Smooth muscle cell (in vitro differentiated cells): ENCODE measurements around the gene LDLRAD4. TPM values are rescaled to one million over a fixed set of nuclear protein-coding genes. Genes with fewer than 3 reads are reported as not detected.

Experiments
- DNase-seq: peaks from one replicate; lab custom pipeline; 2025; ENCODE audit not compliant: unreplicated experiment; lab: John Stamatoyannopoulos, UW
- H2AFZ ChIP-seq: fragments of 200-600 bp; sonication (generic); 2 replicates; pipeline ENCODE4 v1.6.0; 2016; ENCODE audit warnings: antibody characterized with exemption, low read depth, mild to moderate bottlenecking
- H3F3A ChIP-seq: fragments of 200-600 bp; sonication (generic); 2 replicates; pipeline ENCODE4 v1.6.0; 2017; ENCODE audit warnings: antibody characterized with exemption, low read depth
- H3K27ac ChIP-seq: fragments of 200-600 bp; sonication (generic); 2 replicates; pipeline ENCODE4 v1.5.1; 2016; ENCODE audit warnings: low read depth, mild to moderate bottlenecking
- H3K27me3 ChIP-seq: fragments of 200-600 bp; sonication (generic); 2 replicates; pipeline ENCODE4 v1.6.1; 2016; ENCODE audit warnings: low read depth, mild to moderate bottlenecking
- H3K36me3 ChIP-seq: fragments of 200-600 bp; sonication (generic); 2 replicates; pipeline ENCODE4 v1.5.1; 2016; ENCODE audit warnings: low read depth
- H3K4me1 ChIP-seq: fragments of 200-600 bp; sonication (generic); 2 replicates; pipeline ENCODE4 v1.5.1; 2016; ENCODE audit warnings: low read depth
- H3K4me2 ChIP-seq: fragments of 200-600 bp; sonication (generic); 2 replicates; pipeline ENCODE4 v1.6.0; 2016; ENCODE audit warnings: mild to moderate bottlenecking
- H3K4me3 ChIP-seq: fragments of 200-600 bp; sonication (generic); 2 replicates; pipeline ENCODE4 v1.5.1; 2016; ENCODE audit warnings: mild to moderate bottlenecking
- H3K79me2 ChIP-seq: fragments of 200-600 bp; sonication (generic); 2 replicates; pipeline ENCODE4 v1.6.0; 2016; ENCODE audit warnings: low read depth, mild to moderate bottlenecking
- H3K9ac ChIP-seq: fragments of 200-600 bp; sonication (generic); 2 replicates; pipeline ENCODE4 v1.6.0; 2016; ENCODE audit warnings: low read depth
- H3K9me3 ChIP-seq: fragments of 200-600 bp; sonication (generic); replicated peaks from 2 replicates; pipeline ENCODE4 v1.5.1; 2016; ENCODE audit warnings: low read depth
- H4K20me1 ChIP-seq: fragments of 200-600 bp; sonication (generic); 2 replicates; pipeline ENCODE4 v1.6.0; 2016; ENCODE audit warnings: low read depth
- WGBS: methylation state at CpG from one replicate; pipeline ENCODE4 v1.1.7; 2016; ENCODE audit warnings: low lambda C conversion rate; 5-methylcytosine and 5-hydroxymethylcytosine counted together
- polyA plus RNA-seq: library from polyadenylated mRNA; unstranded; fragments of >200 nt; fragmentation: Nextera tagmentation; extraction: Ambion mirVana; gene quantifications from 2 replicates; pipeline ENCODE4 v1.2.1, GENCODE V29; 2016
- total RNA-seq: library from RNA; depleted of rRNA; stranded (reverse); fragments of >200 nt; gene quantifications from 2 replicates; pipeline ENCODE4 v1.2.3, GENCODE V29; 2014
- TF ChIP-seq, protein P1 (sequence below): fragments of 200-600 bp; sonication (generic); IDR thresholded peaks from 2 replicates; pipeline ENCODE4 v1.5.1; 2017; ENCODE audit warnings: borderline replicate concordance, mild to moderate bottlenecking, antibody characterized with exemption; ENCODE audit not compliant: insufficient read depth, poor library complexity, severe bottlenecking

The LDLRAD4 gene
- total and polyA plus RNA-seq, 2 experiments from 2014 or later, result 36.2 to 48.3 TPM

DNA sequence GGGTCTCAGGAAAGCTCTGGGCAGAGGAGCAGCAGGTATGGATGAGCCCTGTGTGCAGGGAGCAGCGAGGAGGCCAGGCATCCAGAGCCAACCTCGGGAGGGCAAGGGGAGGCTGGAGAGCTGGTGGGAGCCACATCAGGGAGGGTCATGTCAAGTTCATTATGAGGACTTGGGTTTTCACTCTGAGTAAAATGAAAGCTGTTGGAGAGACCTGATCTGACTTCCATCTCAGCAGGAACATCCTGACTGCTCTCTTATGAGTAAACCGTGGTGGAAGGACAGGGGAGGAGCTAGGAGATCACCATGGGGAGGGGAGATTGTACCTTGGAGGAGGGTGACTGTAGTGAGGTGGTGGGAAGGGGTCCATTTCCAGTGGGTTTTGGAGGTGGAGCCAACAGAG lies 209.8 kb downstream of the LDLRAD4 start:
- no peaks in the 10 kb centered on the region for H3F3A ChIP-seq
- 81% methylated on average over 3 of the region's 3 CpGs for WGBS
- H3K4me1 ChIP-seq, result no peaks in the 10 kb centered on the region
- no peaks in the 10 kb centered on the region for H3K9me3 ChIP-seq
- H3K4me3 ChIP-seq, result no peak overlapping the region
- no peak overlapping the region for H3K27ac ChIP-seq
- TF ChIP-seq, protein P1, sequence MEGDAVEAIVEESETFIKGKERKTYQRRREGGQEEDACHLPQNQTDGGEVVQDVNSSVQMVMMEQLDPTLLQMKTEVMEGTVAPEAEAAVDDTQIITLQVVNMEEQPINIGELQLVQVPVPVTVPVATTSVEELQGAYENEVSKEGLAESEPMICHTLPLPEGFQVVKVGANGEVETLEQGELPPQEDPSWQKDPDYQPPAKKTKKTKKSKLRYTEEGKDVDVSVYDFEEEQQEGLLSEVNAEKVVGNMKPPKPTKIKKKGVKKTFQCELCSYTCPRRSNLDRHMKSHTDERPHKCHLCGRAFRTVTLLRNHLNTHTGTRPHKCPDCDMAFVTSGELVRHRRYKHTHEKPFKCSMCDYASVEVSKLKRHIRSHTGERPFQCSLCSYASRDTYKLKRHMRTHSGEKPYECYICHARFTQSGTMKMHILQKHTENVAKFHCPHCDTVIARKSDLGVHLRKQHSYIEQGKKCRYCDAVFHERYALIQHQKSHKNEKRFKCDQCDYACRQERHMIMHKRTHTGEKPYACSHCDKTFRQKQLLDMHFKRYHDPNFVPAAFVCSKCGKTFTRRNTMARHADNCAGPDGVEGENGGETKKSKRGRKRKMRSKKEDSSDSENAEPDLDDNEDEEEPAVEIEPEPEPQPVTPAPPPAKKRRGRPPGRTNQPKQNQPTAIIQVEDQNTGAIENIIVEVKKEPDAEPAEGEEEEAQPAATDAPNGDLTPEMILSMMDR, result no peak
- H2AFZ ChIP-seq, result no peak overlapping the region
- no peaks in the 10 kb centered on the region for H3K27me3 ChIP-seq
- no peaks in the 10 kb centered on the region for H3K36me3 ChIP-seq
- H3K79me2 ChIP-seq, result peaks cover 3% of the 10 kb centered on the region
- no peak for DNase-seq
- peaks cover 13% of the 10 kb centered on the region for H4K20me1 ChIP-seq
- H3K9ac ChIP-seq, result no peak overlapping the region
- no peak overlapping the region for H3K4me2 ChIP-seq

DNA sequence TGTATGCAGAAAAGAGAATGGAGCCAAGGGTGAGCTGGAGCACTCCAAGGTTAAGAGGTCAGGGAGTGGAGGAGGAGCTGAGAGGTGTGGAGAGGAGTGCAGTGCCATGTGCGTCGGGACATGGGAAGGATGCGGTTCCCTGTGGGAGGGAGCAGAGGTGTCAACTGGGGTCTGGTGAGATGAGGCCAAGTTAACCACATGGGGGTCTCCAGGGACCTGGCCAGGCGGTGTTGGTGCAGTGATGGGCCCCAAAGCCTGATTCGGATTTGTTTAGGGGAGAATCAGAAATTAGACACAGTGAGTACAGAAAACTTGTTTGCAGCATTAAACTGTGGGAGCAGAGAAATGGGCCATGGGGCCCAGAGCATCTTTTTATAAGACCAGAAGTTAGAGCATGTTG lies 210.5 kb downstream of the LDLRAD4 start:
- TF ChIP-seq, protein P1, result no peak
- H3K79me2 ChIP-seq, result peaks cover 6% of the 10 kb centered on the region
- no peaks in the 10 kb centered on the region for H3K4me1 ChIP-seq
- no peaks in the 10 kb centered on the region for H3K36me3 ChIP-seq
- no peak overlapping the region for H2AFZ ChIP-seq
- H4K20me1 ChIP-seq, result peaks cover 13% of the 10 kb centered on the region
- no peak overlapping the region for H3K27ac ChIP-seq
- no peak for DNase-seq
- no peaks in the 10 kb centered on the region for H3F3A ChIP-seq
- no peak overlapping the region for H3K9ac ChIP-seq
- H3K4me3 ChIP-seq, result no peak overlapping the region
- no peaks in the 10 kb centered on the region for H3K9me3 ChIP-seq
- WGBS, result 95% methylated on average over 5 of the region's 5 CpGs
- no peak overlapping the region for H3K4me2 ChIP-seq
- H3K27me3 ChIP-seq, result no peaks in the 10 kb centered on the region

DNA sequence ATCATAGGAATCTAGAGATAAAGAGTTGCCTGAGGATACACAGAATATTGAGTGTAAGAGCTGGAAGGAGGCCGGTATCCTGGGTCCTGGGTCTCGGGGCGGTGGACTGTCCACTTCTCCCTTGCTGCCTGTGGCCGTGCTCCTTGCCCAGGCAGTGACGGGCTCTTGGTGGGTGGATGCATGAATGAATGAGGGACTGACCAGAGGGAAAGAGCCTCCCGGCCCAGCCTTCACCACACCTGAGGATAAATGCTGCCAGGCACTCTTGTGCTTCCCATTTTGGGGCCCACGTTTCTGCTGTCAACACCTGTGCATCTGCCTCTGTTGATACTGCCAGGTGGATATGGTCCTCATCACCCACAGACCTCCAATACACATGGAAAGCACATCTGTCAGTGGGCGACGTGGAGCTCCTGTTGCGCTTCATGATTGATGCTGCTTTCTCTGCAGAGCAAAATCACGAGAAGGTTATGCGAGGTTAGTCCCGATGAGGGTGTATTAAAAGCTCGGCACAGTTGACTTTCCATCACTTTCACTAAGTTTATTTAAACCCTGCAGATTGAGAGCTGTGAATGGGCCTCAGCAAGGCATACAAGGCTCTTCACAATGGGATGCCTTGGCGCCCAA lies 211.4 kb downstream of the LDLRAD4 start:
- H4K20me1 ChIP-seq, result peaks cover 5% of the 10 kb centered on the region
- TF ChIP-seq, protein P1, result no peak
- no peak overlapping the region for H3K9ac ChIP-seq
- no peak overlapping the region for H3K27ac ChIP-seq
- H3K9me3 ChIP-seq, result no peaks in the 10 kb centered on the region
- no peaks in the 10 kb centered on the region for H3K27me3 ChIP-seq
- H3K4me1 ChIP-seq, result no peaks in the 10 kb centered on the region
- H3K36me3 ChIP-seq, result no peaks in the 10 kb centered on the region
- 88% methylated on average over 14 of the region's 15 CpGs for WGBS
- H2AFZ ChIP-seq, result no peak overlapping the region
- no peak for DNase-seq
- H3K79me2 ChIP-seq, result peaks cover 16% of the 10 kb centered on the region
- no peak overlapping the region for H3K4me3 ChIP-seq
- H3K4me2 ChIP-seq, result no peak overlapping the region
- H3F3A ChIP-seq, result no peaks in the 10 kb centered on the region

DNA sequence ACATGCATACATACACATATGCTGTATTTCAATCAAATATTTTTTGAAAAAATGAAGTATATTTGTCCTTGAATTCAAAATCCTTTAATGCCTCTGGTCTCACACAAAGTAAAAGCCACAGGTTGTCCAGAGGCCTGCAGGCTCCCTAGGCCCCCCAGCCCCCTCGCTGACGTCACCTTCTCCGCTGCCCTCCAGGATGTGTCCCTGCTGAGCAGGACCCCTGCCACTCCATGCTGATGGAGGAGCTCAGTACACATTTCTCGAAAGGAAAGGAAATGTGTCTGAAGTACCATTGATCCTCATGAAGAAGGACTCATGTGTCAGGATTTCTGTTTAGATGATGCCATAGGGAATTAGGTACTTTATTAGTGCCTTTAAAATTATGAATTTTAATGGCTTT lies 212.1 kb downstream of the LDLRAD4 start:
- peaks cover 16% of the 10 kb centered on the region for H3K79me2 ChIP-seq
- H3K27me3 ChIP-seq, result no peaks in the 10 kb centered on the region
- H3K27ac ChIP-seq, result no peak overlapping the region
- H3K36me3 ChIP-seq, result no peaks in the 10 kb centered on the region
- H2AFZ ChIP-seq, result no peak overlapping the region
- no peak overlapping the region for H3K4me2 ChIP-seq
- H3K9ac ChIP-seq, result no peak overlapping the region
- no peaks in the 10 kb centered on the region for H3K4me1 ChIP-seq
- no peak for DNase-seq
- H3K4me3 ChIP-seq, result no peak overlapping the region
- H3F3A ChIP-seq, result no peaks in the 10 kb centered on the region
- no peaks in the 10 kb centered on the region for H3K9me3 ChIP-seq
- 80% methylated on average over 4 of the region's 4 CpGs for WGBS
- TF ChIP-seq, protein P1, result no peak
- H4K20me1 ChIP-seq, result peaks cover 5% of the 10 kb centered on the region
